Body of pancreas (tissue), 4 donors: ENCODE measurements around the gene HPX.

ENCODE experiments used
- CTCF ChIP-seq, 7 experiments: fragments of 450-650 bp in 4 of 7; fragments of 200-600 bp in 3 of 7; sonication (generic) in 3 of 7; IDR thresholded peaks; one replicate each; pipeline ENCODE4 v1.5.1; 2016 to 2019; ENCODE audit warnings: antibody characterized with exemption in 7 of 7
- POLR2A ChIP-seq, 3 donors: fragments of 450-650 bp; IDR thresholded peaks; one replicate each; pipeline ENCODE4 v1.6.1; 2016; ENCODE audit warnings: antibody characterized with exemption in 3 of 3, mild to moderate bottlenecking in 2 of 3

GRCh38 chr11:6437993-6438392 is 2.8 kb downstream of the HPX start:
- TF ChIP-seq CTCF (IDR thresholded peaks at IDR 0.05) (no peak), POLR2A (IDR thresholded peaks at IDR 0.05) (no peak)
